HCT116 (cell line): ENCODE measurements around the gene SLC25A12. TPM values are rescaled to one million over a fixed set of nuclear protein-coding genes. Genes with fewer than 3 reads are reported as not detected.

Experiments used
- ATAC-seq: fragments of 200-7000 bp; cut with Tn5 transposase; 2 replicates; pipeline ENCODE4 v1.9.1; 2020; ENCODE audit warnings: mild to moderate bottlenecking, moderate library complexity
- BruUV-seq: library from RNA; stranded (reverse); fragments of 400-500 nt; replicated peaks from 2 replicates; lab custom pipeline; 2021; lab: Mats Ljungman, UMichigan
- CTCF ChIA-PET: fragments of 300-600 bp; sonication (Branson Sonifier 250); formaldehyde crosslinking; loops from one replicate; lab custom pipeline; 2021; ENCODE audit warnings: antibody characterized with exemption; lab: Charles Lee
- POLR2A ChIA-PET: fragments of 300-600, 350-600 bp; sonication (Branson Sonifier 250); formaldehyde crosslinking; loops from one replicate; lab custom pipeline; 2021; ENCODE audit warnings: antibody characterized with exemption; lab: Charles Lee
- RAD21 ChIA-PET, 2 experiments: fragments of 300-600 bp; sonication (Branson Sonifier 250); formaldehyde crosslinking; loops; one replicate each; lab custom pipeline; 2023; ENCODE audit warnings: low total read pairs in 2 of 2; ENCODE audit not compliant: uncharacterized antibody in 2 of 2, unreplicated experiment in 2 of 2, low non-redundant PET in 1 of 2; lab: Charles Lee
- DNase-seq: peaks from one replicate; pipeline ENCODE4 v3.0.0-alpha.2; 2010; ENCODE audit warnings: low read depth, low spot score
- H2AFZ ChIP-seq: fragments of 200-600 bp; shearing (Covaris generic), sonication (generic); 2 replicates; pipeline ENCODE4 v1.6.1; 2017; ENCODE audit warnings: low read depth, mixed run types, mixed read lengths, antibody characterized with exemption, low read length; ENCODE audit not compliant: poor library complexity, severe bottlenecking
- H3K27ac ChIP-seq: 2 replicates; pipeline ENCODE4 v1.5.1; 2012; ENCODE audit warnings: low read depth, low read length
- H3K27me3 ChIP-seq: fragments of 200-600 bp; sonication (generic); 2 replicates; pipeline ENCODE4 v1.6.1; 2016; ENCODE audit warnings: mixed run types, low read length, mixed read lengths; ENCODE audit not compliant: insufficient read depth
- H3K36me3 ChIP-seq, 2 experiments: fragments of 200-500 bp in 1 of 2; fragments of 200-600 bp in 1 of 2; sonication (Bioruptor generic) in 1 of 2; sonication (generic) in 1 of 2; 2 replicates each; pipeline versions ENCODE4 v1.5.1 to v1.6.1; 2014 to 2016; ENCODE audit warnings: low read length in 2 of 2, inconsistent platforms in 1 of 2, mixed read lengths in 1 of 2, mixed run types in 1 of 2; ENCODE audit not compliant: insufficient read depth in 2 of 2, control insufficient read depth in 1 of 2
- H3K4me1 ChIP-seq, 2 experiments: fragments of 200-600 bp in 1 of 2; sonication (generic) in 1 of 2; 2 replicates each; pipeline versions ENCODE4 v1.5.1 to v1.6.1; 2012 to 2017; ENCODE audit warnings: low read length in 2 of 2, inconsistent platforms in 1 of 2, mild to moderate bottlenecking in 1 of 2, mixed read lengths in 1 of 2, mixed run types in 1 of 2, moderate library complexity in 1 of 2; ENCODE audit not compliant: insufficient read depth in 2 of 2, control insufficient read depth in 1 of 2
- H3K4me2 ChIP-seq: fragments of 200-600 bp; sonication (generic); 2 replicates; pipeline ENCODE4 v1.6.1; 2017; ENCODE audit warnings: mixed run types, low read length, mixed read lengths
- H3K4me3 ChIP-seq, 2 experiments: fragments of 200-600 bp in 1 of 2; sonication (generic) in 1 of 2; replicated peaks in 1 of 2; 2 replicates each; pipeline ENCODE4 v1.5.1; 2011 to 2016; ENCODE audit warnings: low read length in 2 of 2, control low read depth in 1 of 2, low read depth in 1 of 2, mild to moderate bottlenecking in 1 of 2, mixed read lengths in 1 of 2, mixed run types in 1 of 2
- H3K79me2 ChIP-seq: fragments of 200-600 bp; sonication (generic); 2 replicates; pipeline ENCODE4 v1.6.1; 2017; ENCODE audit warnings: mild to moderate bottlenecking, mixed run types, low read length, moderate library complexity, mixed read lengths; ENCODE audit not compliant: insufficient read depth
- H3K9ac ChIP-seq: fragments of 200-600 bp; sonication (generic); 2 replicates; pipeline ENCODE4 v1.6.1; 2016; ENCODE audit warnings: low read length, mixed read lengths
- H3K9me2 ChIP-seq: fragments of 200-600 bp; sonication (generic), shearing (Covaris generic); 2 replicates; pipeline ENCODE4 v1.6.1; 2017; ENCODE audit warnings: mixed run types, mild to moderate bottlenecking, moderate library complexity; ENCODE audit not compliant: insufficient read depth
- H3K9me3 ChIP-seq, 2 experiments: fragments of 200-500 bp in 1 of 2; fragments of 200-600 bp in 1 of 2; sonication (Bioruptor generic) in 1 of 2; sonication (generic) in 1 of 2; 2 replicates each; pipeline ENCODE4 v1.6.1; 2014 to 2017; ENCODE audit warnings: low read length in 2 of 2, mixed read lengths in 2 of 2, inconsistent platforms in 1 of 2, low read depth in 1 of 2, mild to moderate bottlenecking in 1 of 2, mixed run types in 1 of 2, moderate library complexity in 1 of 2; ENCODE audit not compliant: control insufficient read depth in 1 of 2, insufficient read depth in 1 of 2
- H4K20me1 ChIP-seq: fragments of 200-600 bp; sonication (generic), shearing (Covaris generic); 2 replicates; pipeline ENCODE4 v1.6.1; 2017; ENCODE audit warnings: mixed run types, mild to moderate bottlenecking, moderate library complexity; ENCODE audit not compliant: insufficient read depth
- CBX3 ChIP-seq: IDR thresholded peaks from 2 replicates; pipeline ENCODE4 v1.6.1; 2012; ENCODE audit warnings: low read depth
- EGR1 ChIP-seq: IDR thresholded peaks from 2 replicates; pipeline ENCODE4 v1.6.1; 2012; ENCODE audit warnings: low read depth
- EZH2 ChIP-seq: fragments of 200-600 bp; sonication (generic); IDR thresholded peaks from 2 replicates; pipeline ENCODE4 v1.6.1; 2017; ENCODE audit warnings: antibody characterized with exemption, mixed run types
- FOSL1 ChIP-seq: IDR thresholded peaks from 2 replicates; pipeline ENCODE4 v1.6.1; 2012; ENCODE audit warnings: low read depth
- RAD21 ChIP-seq: IDR thresholded peaks from 2 replicates; pipeline ENCODE4 v1.6.1; 2012; ENCODE audit warnings: low read depth, mild to moderate bottlenecking
- SP1 ChIP-seq: IDR thresholded peaks from 2 replicates; pipeline ENCODE4 v1.6.1; 2012; ENCODE audit warnings: low read depth
- SRF ChIP-seq: IDR thresholded peaks from 2 replicates; pipeline ENCODE4 v1.6.1; 2012; ENCODE audit warnings: low read depth
- TCF7L2 ChIP-seq: IDR thresholded peaks from 2 replicates; pipeline ENCODE4 v1.7.0; 2011; ENCODE audit warnings: borderline replicate concordance, inconsistent platforms; ENCODE audit not compliant: insufficient read depth, insufficient read length; ENCODE audit errors: extremely low read depth
- intact Hi-C: fragments of 100-400 bp; cut with micrococcal nuclease; formaldehyde crosslinking; loops from 2 replicates; pipeline ENCODE4 v1.10.0; 2022
- total RNA-seq: library from RNA; stranded (reverse); gene quantifications from one replicate; pipeline ENCODE4 v1.2.1, GENCODE V29; 2021; ENCODE audit not compliant: unreplicated experiment
- TF ChIP-seq, protein P1 (sequence below): IDR thresholded peaks from 2 replicates; pipeline ENCODE4 v1.6.1; 2012; ENCODE audit warnings: low read depth
- TF ChIP-seq, protein P2 (sequence below): IDR thresholded peaks from 2 replicates; pipeline ENCODE4 v1.6.1; 2012

The SLC25A12 gene
- total RNA-seq, 1 experiment from 2014 or later = 16.0 TPM

DNA sequence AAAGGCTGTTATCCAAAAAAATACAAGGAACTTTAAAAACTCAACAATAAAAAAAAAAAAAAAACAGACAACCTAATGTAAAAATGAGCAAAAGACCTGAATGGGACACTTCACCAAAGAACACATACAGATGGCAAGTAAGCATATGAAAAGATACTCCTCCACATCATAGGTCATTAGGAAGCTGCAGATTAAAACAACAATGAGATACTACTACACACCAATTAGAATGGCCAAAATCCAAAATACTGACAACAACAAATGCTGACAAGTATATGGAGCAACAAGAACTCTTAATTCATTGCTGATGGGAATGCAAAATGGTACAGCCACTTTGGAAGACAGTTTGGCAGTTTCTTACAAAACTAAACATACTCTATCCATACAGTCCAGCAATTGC, 122.6 kb downstream of the SLC25A12 start:
- Histone ChIP-seq H3K9ac (no peak overlapping the region), H3K79me2 (no peaks in the 10 kb centered on the region), H3K4me1 (no peaks in the 10 kb centered on the region), H4K20me1 (no peaks in the 10 kb centered on the region), H3K4me3 (no peak overlapping the region), H3K27me3 (no peaks in the 10 kb centered on the region), H3K9me2 (no peaks in the 10 kb centered on the region), H3K4me2 (no peak overlapping the region), H2AFZ (no peak overlapping the region), H3K36me3 (no peaks in the 10 kb centered on the region), H3K9me3 (no peaks in the 10 kb centered on the region)
- DNase-seq (no peak), ATAC-seq (no peak)
- ChIA-PET POLR2A (no interaction called here), RAD21 (no interaction called here)
- intact Hi-C loops = no loop called here
- BruUV-seq = no TSS peak
- no peak for TF ChIP-seq EGR1
- TF ChIP-seq EZH2 = no peak
- TF ChIP-seq FOSL1 = no peak
- no peak for TF ChIP-seq RAD21
- TF ChIP-seq CBX3 = no peak
- TF ChIP-seq, protein P1, sequence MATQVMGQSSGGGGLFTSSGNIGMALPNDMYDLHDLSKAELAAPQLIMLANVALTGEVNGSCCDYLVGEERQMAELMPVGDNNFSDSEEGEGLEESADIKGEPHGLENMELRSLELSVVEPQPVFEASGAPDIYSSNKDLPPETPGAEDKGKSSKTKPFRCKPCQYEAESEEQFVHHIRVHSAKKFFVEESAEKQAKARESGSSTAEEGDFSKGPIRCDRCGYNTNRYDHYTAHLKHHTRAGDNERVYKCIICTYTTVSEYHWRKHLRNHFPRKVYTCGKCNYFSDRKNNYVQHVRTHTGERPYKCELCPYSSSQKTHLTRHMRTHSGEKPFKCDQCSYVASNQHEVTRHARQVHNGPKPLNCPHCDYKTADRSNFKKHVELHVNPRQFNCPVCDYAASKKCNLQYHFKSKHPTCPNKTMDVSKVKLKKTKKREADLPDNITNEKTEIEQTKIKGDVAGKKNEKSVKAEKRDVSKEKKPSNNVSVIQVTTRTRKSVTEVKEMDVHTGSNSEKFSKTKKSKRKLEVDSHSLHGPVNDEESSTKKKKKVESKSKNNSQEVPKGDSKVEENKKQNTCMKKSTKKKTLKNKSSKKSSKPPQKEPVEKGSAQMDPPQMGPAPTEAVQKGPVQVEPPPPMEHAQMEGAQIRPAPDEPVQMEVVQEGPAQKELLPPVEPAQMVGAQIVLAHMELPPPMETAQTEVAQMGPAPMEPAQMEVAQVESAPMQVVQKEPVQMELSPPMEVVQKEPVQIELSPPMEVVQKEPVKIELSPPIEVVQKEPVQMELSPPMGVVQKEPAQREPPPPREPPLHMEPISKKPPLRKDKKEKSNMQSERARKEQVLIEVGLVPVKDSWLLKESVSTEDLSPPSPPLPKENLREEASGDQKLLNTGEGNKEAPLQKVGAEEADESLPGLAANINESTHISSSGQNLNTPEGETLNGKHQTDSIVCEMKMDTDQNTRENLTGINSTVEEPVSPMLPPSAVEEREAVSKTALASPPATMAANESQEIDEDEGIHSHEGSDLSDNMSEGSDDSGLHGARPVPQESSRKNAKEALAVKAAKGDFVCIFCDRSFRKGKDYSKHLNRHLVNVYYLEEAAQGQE = no peak
- no peak for TF ChIP-seq SP1
- TF ChIP-seq, protein P2, sequence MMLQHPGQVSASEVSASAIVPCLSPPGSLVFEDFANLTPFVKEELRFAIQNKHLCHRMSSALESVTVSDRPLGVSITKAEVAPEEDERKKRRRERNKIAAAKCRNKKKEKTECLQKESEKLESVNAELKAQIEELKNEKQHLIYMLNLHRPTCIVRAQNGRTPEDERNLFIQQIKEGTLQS = no peak
- TF ChIP-seq TCF7L2 = no peak
- TF ChIP-seq SRF = no peak
- TF ChIP-seq, all 23 proteins: peak for 0
- no peak overlapping the region for H3K27ac ChIP-seq
- CTCF ChIA-PET = no interaction called here
